Activated CD4-positive, alpha-beta memory T cell treated with anti-CD3 and anti-CD28 coated beads, Interleukin-2, amount 10 ng/mL, durations not matched to agents 7 days and 5 days (primary cell): ENCODE measurements around the gene BRF1. TPM values are rescaled to one million over a fixed set of nuclear protein-coding genes. Genes with fewer than 3 reads are reported as not detected.

Source experiments
- CTCF ChIA-PET: fragments of 350-600 bp; sonication (Branson Sonifier 250); formaldehyde crosslinking; loops from one replicate; lab custom pipeline; 2021; ENCODE audit warnings: antibody characterized with exemption, inconsistent platforms; lab: Charles Lee
- POLR2A ChIA-PET: fragments of 350-600 bp; sonication (Branson Sonifier 250); formaldehyde crosslinking; loops from one replicate; lab custom pipeline; 2021; ENCODE audit warnings: antibody characterized with exemption; lab: Charles Lee
- DNase-seq: peaks from one replicate; pipeline ENCODE4 v3.0.0-alpha.2; 2020
- H3K27ac Mint-ChIP-seq: one replicate; pipeline ENCODE4 v1.8.0; 2021; ENCODE audit warnings: mild to moderate bottlenecking, mixed read lengths
- H3K27me3 Mint-ChIP-seq: one replicate; pipeline ENCODE4 v1.8.0; 2021; ENCODE audit warnings: mixed read lengths
- H3K36me3 Mint-ChIP-seq: one replicate; pipeline ENCODE4 v1.8.0; 2021; ENCODE audit warnings: low read depth, mixed read lengths
- H3K4me1 Mint-ChIP-seq: one replicate; pipeline ENCODE4 v1.8.0; 2021; ENCODE audit warnings: mixed read lengths
- H3K4me3 Mint-ChIP-seq: one replicate; pipeline ENCODE4 v1.8.0; 2021; ENCODE audit warnings: mild to moderate bottlenecking, mixed read lengths
- H3K9me3 Mint-ChIP-seq: one replicate; pipeline ENCODE4 v1.8.0; 2021; ENCODE audit warnings: mixed read lengths
- total RNA-seq, 2 experiments: library from RNA; stranded (reverse); gene quantifications; one replicate each; pipeline ENCODE4 v1.2.3, GENCODE V29; 2021

BRF1 gene
- total RNA-seq, 2 experiments from 2014 or later = 37.4 to 40.7 TPM

DNA sequence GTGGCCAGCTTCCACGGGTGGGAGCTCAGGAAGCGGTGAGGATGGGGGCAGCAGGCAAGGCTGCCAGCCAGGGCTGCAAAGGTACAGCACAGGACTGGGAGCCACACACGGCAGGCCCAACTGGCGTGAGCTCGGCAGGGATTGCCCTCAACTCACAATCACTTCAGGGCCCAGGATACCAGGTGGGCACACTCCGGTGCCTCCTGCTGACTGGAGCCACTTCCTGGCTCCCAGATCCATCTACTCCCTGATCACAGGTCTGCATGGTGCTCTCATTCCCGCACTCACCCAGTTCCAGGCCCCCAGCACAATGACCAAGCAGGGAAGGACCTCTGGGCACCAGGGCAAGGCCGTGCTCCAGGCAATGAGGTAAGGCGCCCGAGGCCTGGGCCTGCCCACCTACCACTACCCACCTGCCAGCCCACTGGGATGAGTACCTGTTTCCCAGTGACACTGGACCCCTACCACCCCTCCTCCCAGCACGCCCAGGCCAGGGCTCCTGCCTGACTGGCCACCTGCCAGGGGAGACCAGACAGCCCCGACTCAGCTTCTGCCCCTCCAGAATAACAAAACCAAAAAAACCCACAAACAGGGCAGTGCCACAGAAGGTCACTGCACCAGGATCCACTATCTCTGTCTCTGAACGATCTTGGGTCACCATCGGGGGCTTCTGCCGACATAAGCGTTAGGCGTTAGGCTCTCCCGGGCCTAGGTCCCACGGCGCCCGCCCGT is 134.1 kb downstream of the BRF1 start:
- Mint-ChIP-seq H3K36me3 (no peaks in the 10 kb centered on the region), H3K9me3 (no peaks in the 10 kb centered on the region), H3K4me1 (peaks cover 14% of the 10 kb centered on the region), H3K27ac (no peak overlapping the region), H3K27me3 (peaks cover 19% of the 10 kb centered on the region), H3K4me3 (no peak overlapping the region)
- no peak for DNase-seq
- POLR2A ChIA-PET = no interaction called here
- CTCF ChIA-PET = interaction anchor here (1.2 kb wide), 1 partner anchor 76 kb away, joined by 3 read pairs; no protein-coding TSS in a partner anchor

- DNase-seq = no peak
- H3K36me3 Mint-ChIP-seq = no peaks in the 10 kb centered on the region
- ChIA-PET POLR2A (no interaction called here), CTCF (interaction anchor here (1.2 kb wide), 1 partner anchor 76 kb away, joined by 3 read pairs; no protein-coding TSS in a partner anchor)
- H3K4me1 Mint-ChIP-seq = peaks cover 14% of the 10 kb centered on the region
- H3K4me3 Mint-ChIP-seq = no peak overlapping the region
- H3K27ac Mint-ChIP-seq = no peak overlapping the region
- H3K9me3 Mint-ChIP-seq = no peaks in the 10 kb centered on the region
- H3K27me3 Mint-ChIP-seq = peaks cover 19% of the 10 kb centered on the region
These were observed 134.9 kb downstream of the BRF1 start for GRCh38 chr14:105165761-105166485.

DNA sequence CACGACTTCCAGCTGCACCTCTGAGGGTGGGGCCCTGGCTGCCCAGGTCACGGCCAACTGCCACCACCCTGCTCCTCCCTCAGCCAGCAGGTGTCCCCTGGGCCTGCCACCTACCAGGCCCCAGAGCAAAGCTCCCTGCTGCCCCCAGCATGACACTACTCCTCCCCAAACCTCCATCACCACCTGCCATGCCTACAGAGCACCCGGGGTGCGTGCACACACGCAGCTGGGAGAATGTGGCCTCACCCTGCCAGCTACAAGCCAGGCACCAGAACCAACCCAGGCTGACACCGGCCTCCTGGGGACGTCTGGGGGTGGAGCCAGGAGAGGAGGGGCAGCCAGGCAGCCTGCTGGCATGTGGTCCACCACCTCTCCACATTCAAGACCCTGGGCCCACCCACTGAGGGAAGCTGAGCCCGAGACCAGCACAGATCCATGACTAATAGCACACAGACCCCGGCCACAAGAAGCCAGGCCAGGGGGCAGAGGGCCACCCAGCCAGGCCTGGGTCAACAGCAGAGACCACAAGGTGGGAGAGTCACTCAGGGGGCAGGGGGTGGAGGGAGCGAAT is 135.6 kb downstream of the BRF1 start:
- Mint-ChIP-seq H3K36me3 (no peaks in the 10 kb centered on the region), H3K9me3 (no peaks in the 10 kb centered on the region), H3K27ac (no peak overlapping the region), H3K4me1 (peaks cover 12% of the 10 kb centered on the region), H3K4me3 (no peak overlapping the region), H3K27me3 (peaks cover 14% of the 10 kb centered on the region)
- ChIA-PET CTCF (interaction anchor here (1.2 kb wide), 1 partner anchor 75 kb away, joined by 3 read pairs; no protein-coding TSS in a partner anchor), POLR2A (no interaction called here)
- DNase-seq = no peak

DNA sequence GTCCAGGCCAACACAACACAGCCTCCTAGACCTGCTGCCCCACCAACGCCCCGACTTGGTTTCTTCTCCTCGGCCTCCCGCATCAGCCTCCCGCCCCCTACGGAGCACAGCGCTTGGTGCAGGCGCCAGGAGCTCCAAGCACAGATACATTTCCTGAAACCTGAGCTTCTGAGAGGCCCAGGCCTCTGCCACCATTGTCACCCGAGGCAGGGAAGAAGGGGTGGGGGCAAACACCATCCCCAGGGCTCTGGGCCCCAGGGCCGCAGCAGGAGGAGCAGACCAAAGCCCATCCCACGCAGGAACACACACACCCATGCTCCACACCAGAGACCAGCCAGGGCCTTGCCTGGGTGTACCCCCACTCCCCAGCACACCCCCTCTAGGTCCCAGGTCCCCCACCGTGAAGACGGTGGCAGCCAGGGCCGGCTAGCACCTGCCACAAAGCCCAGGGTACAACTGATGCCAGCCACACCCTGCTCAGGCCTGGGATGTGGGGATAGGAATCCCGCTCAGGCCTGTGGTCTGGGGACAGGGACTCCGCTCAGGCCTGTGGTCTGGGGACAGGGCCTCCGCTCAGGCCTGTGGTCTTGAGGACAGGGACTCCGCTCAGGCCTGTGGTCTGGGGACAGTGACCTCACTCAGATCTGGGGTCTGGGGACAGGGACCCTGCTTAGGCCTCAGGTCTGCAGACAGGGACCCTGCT is 137.6 kb downstream of the BRF1 start:
- H3K27me3 Mint-ChIP-seq = peaks cover 7% of the 10 kb centered on the region
- no peak for DNase-seq
- POLR2A ChIA-PET = interaction anchor here (1.0 kb wide), 1 partner anchor 39 kb away, joined by 3 read pairs; no protein-coding TSS in a partner anchor
- H3K4me1 Mint-ChIP-seq = peaks cover 2% of the 10 kb centered on the region
- H3K4me3 Mint-ChIP-seq = no peak overlapping the region
- H3K27ac Mint-ChIP-seq = no peak overlapping the region
- H3K36me3 Mint-ChIP-seq = no peaks in the 10 kb centered on the region
- CTCF ChIA-PET = no interaction called here
- H3K9me3 Mint-ChIP-seq = no peaks in the 10 kb centered on the region

DNA sequence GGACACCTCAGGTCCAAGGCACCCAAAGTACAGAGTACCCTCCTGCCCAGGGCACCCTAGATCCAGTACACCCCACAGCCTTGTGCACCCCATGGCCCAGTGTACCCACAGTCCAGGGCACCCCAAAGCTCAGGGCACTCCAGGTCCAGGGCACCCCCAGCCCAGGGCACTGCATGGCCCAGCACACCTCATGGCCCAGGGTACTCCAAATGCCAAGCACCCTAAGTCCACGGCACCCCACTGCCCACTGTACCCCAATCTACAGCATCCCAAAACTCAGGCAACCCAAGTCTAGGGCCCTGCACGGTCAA is 138.2 kb downstream of the BRF1 start:
- Mint-ChIP-seq H3K9me3 (no peaks in the 10 kb centered on the region), H3K4me1 (peaks cover 2% of the 10 kb centered on the region), H3K4me3 (no peak overlapping the region), H3K36me3 (no peaks in the 10 kb centered on the region), H3K27ac (no peak overlapping the region), H3K27me3 (peaks cover 7% of the 10 kb centered on the region)
- POLR2A ChIA-PET = no interaction called here
- CTCF ChIA-PET = no interaction called here
- DNase-seq = no peak

DNA sequence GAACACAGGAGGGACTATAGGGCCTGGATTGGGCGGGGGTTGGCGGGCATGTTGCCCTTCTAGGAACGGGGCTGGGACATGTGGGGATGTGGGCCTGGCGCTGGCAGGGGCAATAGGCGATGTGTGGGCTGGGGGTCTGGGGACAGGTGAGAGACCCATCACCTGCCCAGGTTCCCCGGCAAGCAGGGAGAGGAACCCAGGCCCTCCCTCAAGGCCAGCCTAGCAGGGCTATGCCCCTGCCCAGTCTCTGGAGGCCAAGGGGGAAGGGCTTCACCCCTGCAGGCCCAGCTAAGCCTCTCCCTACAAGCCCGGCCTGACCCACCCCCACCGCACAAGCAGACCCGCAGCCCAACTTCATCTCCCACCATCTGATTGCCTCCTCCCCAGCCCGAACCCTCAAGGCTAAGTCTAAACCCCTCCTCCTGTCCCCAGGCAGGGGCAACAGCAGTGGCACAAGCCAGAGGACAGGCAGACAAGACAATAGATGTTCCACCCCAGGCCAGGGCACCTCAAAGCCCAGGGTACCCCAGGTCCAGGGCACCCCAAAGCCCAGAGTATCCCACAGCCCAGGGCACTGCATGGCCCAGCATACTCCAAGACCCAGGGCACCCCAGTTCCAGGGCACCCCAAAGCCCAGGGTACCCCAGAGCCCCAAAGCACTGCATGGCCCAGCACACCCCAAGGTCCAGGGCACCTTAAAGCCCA is 138.7 kb downstream of the BRF1 start:
- Mint-ChIP-seq H3K36me3 (no peaks in the 10 kb centered on the region), H3K27ac (no peak overlapping the region), H3K27me3 (peaks cover 7% of the 10 kb centered on the region), H3K9me3 (no peaks in the 10 kb centered on the region), H3K4me3 (no peak overlapping the region), H3K4me1 (peaks cover 2% of the 10 kb centered on the region)
- no peak for DNase-seq
- ChIA-PET CTCF (no interaction called here), POLR2A (no interaction called here)

- H3K9me3 Mint-ChIP-seq = no peaks in the 10 kb centered on the region
- H3K27me3 Mint-ChIP-seq = no peaks in the 10 kb centered on the region
- H3K27ac Mint-ChIP-seq = no peak overlapping the region
- H3K4me1 Mint-ChIP-seq = no peaks in the 10 kb centered on the region
- H3K4me3 Mint-ChIP-seq = no peak overlapping the region
- DNase-seq = no peak
- POLR2A ChIA-PET = no interaction called here
- CTCF ChIA-PET = no interaction called here
- no peaks in the 10 kb centered on the region for H3K36me3 Mint-ChIP-seq
These were observed 139.5 kb downstream of the BRF1 start for GRCh38 chr14:105161309-105161708.

DNA sequence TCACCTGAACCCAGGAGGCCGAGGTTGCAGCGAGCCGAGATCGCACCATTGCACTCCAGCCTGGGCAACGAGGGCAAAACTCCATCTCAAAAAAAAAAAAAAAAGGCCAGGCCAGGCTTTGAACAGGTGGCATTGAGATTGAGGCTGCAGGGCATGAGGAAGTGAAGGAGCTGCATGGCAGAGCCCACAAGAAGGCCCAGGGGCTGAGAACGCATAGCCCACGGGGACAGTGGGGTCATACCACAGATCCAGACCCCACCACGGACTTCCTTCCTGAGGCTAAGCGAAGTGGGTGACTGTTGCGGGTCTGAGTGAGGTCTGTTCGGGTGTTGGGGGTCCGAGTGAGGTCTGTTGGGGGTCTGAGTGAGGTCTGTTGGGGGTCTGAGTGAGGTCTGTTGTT is 140.0 kb downstream of the BRF1 start:
- Mint-ChIP-seq H3K4me1 (no peaks in the 10 kb centered on the region), H3K4me3 (no peak overlapping the region), H3K27me3 (no peaks in the 10 kb centered on the region), H3K36me3 (no peaks in the 10 kb centered on the region), H3K27ac (no peak overlapping the region), H3K9me3 (no peaks in the 10 kb centered on the region)
- ChIA-PET CTCF (no interaction called here), POLR2A (no interaction called here)
- DNase-seq = no peak

DNA sequence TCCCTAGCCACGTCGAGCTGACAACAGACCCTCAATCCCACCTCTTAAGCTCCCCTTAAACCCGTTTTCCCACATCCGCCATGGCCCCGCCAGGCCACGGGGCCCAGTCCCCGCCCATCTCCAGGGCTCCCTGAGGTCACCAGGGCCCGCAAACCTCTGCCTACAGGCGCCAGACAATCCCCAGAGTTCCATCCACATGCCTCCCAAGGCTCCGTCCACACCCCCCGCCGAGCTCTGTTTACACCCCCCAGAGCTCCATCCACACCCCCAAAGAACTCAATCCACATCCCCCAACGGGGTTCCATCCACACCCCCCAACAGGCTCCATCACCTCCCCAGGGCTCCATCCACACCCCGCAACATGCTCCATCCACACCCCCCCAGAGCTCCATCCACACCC is 141.5 kb downstream of the BRF1 start:
- Mint-ChIP-seq H3K27me3 (no peaks in the 10 kb centered on the region), H3K27ac (no peak overlapping the region), H3K9me3 (no peaks in the 10 kb centered on the region), H3K36me3 (no peaks in the 10 kb centered on the region), H3K4me3 (no peak overlapping the region), H3K4me1 (no peaks in the 10 kb centered on the region)
- ChIA-PET POLR2A (no interaction called here), CTCF (interaction anchor here (0.8 kb wide), 1 partner anchor 193 kb away, joined by 4 read pairs; no protein-coding TSS in a partner anchor)
- no peak for DNase-seq

Other genes starting within 250 kb of the BRF1 start
- 10 to 100 TPM; 51.2 to 51.4 TPM for gene GPR132, start 235.6 kb downstream of the BRF1 start, total RNA-seq
- 1 to 10 TPM; 2.6 to 3.0 TPM for gene JAG2, start 132.2 kb downstream of the BRF1 start, total RNA-seq
- 10 to 100 TPM; 23.8 to 24.9 TPM for gene NUDT14, start 119.7 kb downstream of the BRF1 start, total RNA-seq
- gene BTBD6, start 52.5 kb downstream of the BRF1 start, total RNA-seq = 10 to 100 TPM; 44.2 to 45.7 TPM
- 10 to 100 TPM; 28.3 to 29.9 TPM for gene PACS2, start 13.7 kb upstream of the BRF1 start, total RNA-seq
- 1 to 10 TPM; 2.6 to 4.4 TPM for gene TEX22, start 97.5 kb upstream of the BRF1 start, total RNA-seq
- gene MTA1, start 118.8 kb upstream of the BRF1 start, total RNA-seq = 100 to 1,000 TPM in 1 of 2 experiments, 10 to 100 TPM in 1; 98.5 to 103 TPM
- 1 to 10 TPM; 1.8 to 1.9 TPM for gene CRIP2, start 173.8 kb upstream of the BRF1 start, total RNA-seq
- gene CRIP1, start 185.9 kb upstream of the BRF1 start, total RNA-seq = 100 to 1,000 TPM; 875 to 883 TPM
- gene TEDC1, start 190.2 kb upstream of the BRF1 start, total RNA-seq = 10 to 100 TPM; 44.1 to 47.0 TPM
- 1 to 10 TPM; 9.6 TPM for gene TMEM121, start 225.6 kb upstream of the BRF1 start, total RNA-seq